HepG2 (cell line): ENCODE measurements around the gene EFCAB14. TPM values are rescaled to one million over a fixed set of nuclear protein-coding genes. Genes with fewer than 3 reads are reported as not detected.

Source experiments
- ASH2L ChIP-seq: fragments of 300-600, 200-600 bp; sonication (generic); IDR thresholded peaks from 2 replicates; pipeline ENCODE4 v1.7.0; 2017; ENCODE audit warnings: low read depth, mild to moderate bottlenecking, moderate library complexity, mixed read lengths, low read length; ENCODE audit not compliant: insufficient read length
- BRD4 ChIP-seq: sonication (generic); formaldehyde crosslinking; IDR thresholded peaks from 2 replicates; pipeline ENCODE4 v1.4.0; 2020; ENCODE audit warnings: missing genetic modification reagents
- CAMTA2 ChIP-seq: sonication (generic); formaldehyde crosslinking; IDR thresholded peaks from 2 replicates; pipeline ENCODE4 v1.4.0; 2020; ENCODE audit warnings: mild to moderate bottlenecking, missing genetic modification reagents, borderline replicate concordance
- ELF3 ChIP-seq: IDR thresholded peaks from 2 replicates; pipeline ENCODE4 v1.6.1; 2016; ENCODE audit warnings: missing genetic modification reagents, missing compliant biosample characterization
- HDAC1 ChIP-seq: sonication (generic); formaldehyde crosslinking; IDR thresholded peaks from 2 replicates; pipeline ENCODE4 v1.5.1; 2020; ENCODE audit warnings: mild to moderate bottlenecking, missing genetic modification reagents
- KMT2A ChIP-seq: sonication (generic); formaldehyde crosslinking; IDR thresholded peaks from 2 replicates; pipeline ENCODE4 v1.4.0; 2020; ENCODE audit warnings: missing genetic modification reagents
- PRMT3 ChIP-seq: sonication (generic); formaldehyde crosslinking; IDR thresholded peaks from 2 replicates; pipeline ENCODE4 v1.8.1; 2022; ENCODE audit warnings: low read depth, mild to moderate bottlenecking, moderate library complexity, missing genetic modification reagents, borderline replicate concordance
- TEAD3 ChIP-seq: optimal IDR thresholded peaks from 2 replicates; pipeline ENCODE3; 2016; ENCODE audit warnings: borderline replicate concordance
- ZBTB33 ChIP-seq: sonication (generic); formaldehyde crosslinking; IDR thresholded peaks from 2 replicates; pipeline ENCODE4 v1.4.0; 2020; ENCODE audit warnings: missing genetic modification reagents
- ZNF207 ChIP-seq: fragments of 450-650 bp; IDR thresholded peaks from 2 replicates; pipeline ENCODE4 v1.6.1; 2016; ENCODE audit warnings: antibody characterized with exemption, borderline replicate concordance
- ZNF44 ChIP-seq: sonication (generic); formaldehyde crosslinking; IDR thresholded peaks from 2 replicates; pipeline ENCODE4 v1.5.1; 2020; ENCODE audit warnings: mild to moderate bottlenecking, missing genetic modification reagents
- ZNF503 ChIP-seq: sonication (generic); formaldehyde crosslinking; IDR thresholded peaks from 2 replicates; pipeline ENCODE4 v1.4.0; 2020; ENCODE audit warnings: missing genetic modification reagents
- ZNF652 ChIP-seq: IDR thresholded peaks from 2 replicates; pipeline ENCODE4 v1.6.1; 2016; ENCODE audit warnings: low read depth, borderline replicate concordance
- polyA plus RNA-seq, 8 experiments: library from polyadenylated mRNA; depleted of rRNA in 3 of 8; stranded (reverse) in 7 of 8; unstranded in 1 of 8; fragments of >200 nt; fragmentation: Illumina TruSeq in 4 of 8; extraction: Trizol in 4 of 8; gene quantifications; 2 replicates each; pipeline versions ENCODE4 v1.2.1 to v1.2.3, GENCODE V29; 2011 to 2016; ENCODE audit warnings: low read depth in 4 of 8, missing spikeins in 1 of 8, mixed read lengths in 1 of 8; ENCODE audit not compliant: insufficient read depth in 1 of 8
- total RNA-seq, 5 experiments: library from RNA; depleted of rRNA; stranded (reverse); fragments of >200 nt; fragmentation: Illumina TruSeq; extraction: Trizol; gene quantifications; 2 replicates each; pipeline ENCODE4 v1.2.3, GENCODE V29; 2016; ENCODE audit warnings: low read depth in 1 of 5
- TF ChIP-seq, protein P1 (sequence below): sonication (generic); formaldehyde crosslinking; IDR thresholded peaks from 2 replicates; pipeline ENCODE4 v1.5.1; 2020; ENCODE audit warnings: missing genetic modification reagents, mild to moderate bottlenecking, borderline replicate concordance
- TF ChIP-seq, protein P2 (sequence below): sonication (generic); formaldehyde crosslinking; IDR thresholded peaks from 2 replicates; pipeline ENCODE4 v1.5.1; 2020; ENCODE audit warnings: mild to moderate bottlenecking, missing genetic modification reagents, moderate library complexity
- TF ChIP-seq, protein P3 (sequence below): sonication (generic); formaldehyde crosslinking; IDR thresholded peaks from 2 replicates; pipeline ENCODE4 v1.4.0; 2020; ENCODE audit warnings: low read depth, mild to moderate bottlenecking, missing genetic modification reagents

EFCAB14 gene
- total and polyA plus RNA-seq, 2 of the 13 experiments (the other 11 are each of a cell fraction or from before 2014, with no cell fraction given): 13.4 to 17.9 TPM

- TF ChIP-seq ZNF503 (CRISPR knock-in tag): no peak
- no peak for TF ChIP-seq ZNF44 (CRISPR knock-in tag)
- TF ChIP-seq, protein P1, sequence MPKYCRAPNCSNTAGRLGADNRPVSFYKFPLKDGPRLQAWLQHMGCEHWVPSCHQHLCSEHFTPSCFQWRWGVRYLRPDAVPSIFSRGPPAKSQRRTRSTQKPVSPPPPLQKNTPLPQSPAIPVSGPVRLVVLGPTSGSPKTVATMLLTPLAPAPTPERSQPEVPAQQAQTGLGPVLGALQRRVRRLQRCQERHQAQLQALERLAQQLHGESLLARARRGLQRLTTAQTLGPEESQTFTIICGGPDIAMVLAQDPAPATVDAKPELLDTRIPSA (CRISPR knock-in tag): no peak
- TF ChIP-seq KMT2A (CRISPR knock-in tag): no peak
- peak; percentile 78; the same call in 1 of the 2 replicates for TF ChIP-seq ZBTB33 (CRISPR knock-in tag)
- TF ChIP-seq, protein P2, sequence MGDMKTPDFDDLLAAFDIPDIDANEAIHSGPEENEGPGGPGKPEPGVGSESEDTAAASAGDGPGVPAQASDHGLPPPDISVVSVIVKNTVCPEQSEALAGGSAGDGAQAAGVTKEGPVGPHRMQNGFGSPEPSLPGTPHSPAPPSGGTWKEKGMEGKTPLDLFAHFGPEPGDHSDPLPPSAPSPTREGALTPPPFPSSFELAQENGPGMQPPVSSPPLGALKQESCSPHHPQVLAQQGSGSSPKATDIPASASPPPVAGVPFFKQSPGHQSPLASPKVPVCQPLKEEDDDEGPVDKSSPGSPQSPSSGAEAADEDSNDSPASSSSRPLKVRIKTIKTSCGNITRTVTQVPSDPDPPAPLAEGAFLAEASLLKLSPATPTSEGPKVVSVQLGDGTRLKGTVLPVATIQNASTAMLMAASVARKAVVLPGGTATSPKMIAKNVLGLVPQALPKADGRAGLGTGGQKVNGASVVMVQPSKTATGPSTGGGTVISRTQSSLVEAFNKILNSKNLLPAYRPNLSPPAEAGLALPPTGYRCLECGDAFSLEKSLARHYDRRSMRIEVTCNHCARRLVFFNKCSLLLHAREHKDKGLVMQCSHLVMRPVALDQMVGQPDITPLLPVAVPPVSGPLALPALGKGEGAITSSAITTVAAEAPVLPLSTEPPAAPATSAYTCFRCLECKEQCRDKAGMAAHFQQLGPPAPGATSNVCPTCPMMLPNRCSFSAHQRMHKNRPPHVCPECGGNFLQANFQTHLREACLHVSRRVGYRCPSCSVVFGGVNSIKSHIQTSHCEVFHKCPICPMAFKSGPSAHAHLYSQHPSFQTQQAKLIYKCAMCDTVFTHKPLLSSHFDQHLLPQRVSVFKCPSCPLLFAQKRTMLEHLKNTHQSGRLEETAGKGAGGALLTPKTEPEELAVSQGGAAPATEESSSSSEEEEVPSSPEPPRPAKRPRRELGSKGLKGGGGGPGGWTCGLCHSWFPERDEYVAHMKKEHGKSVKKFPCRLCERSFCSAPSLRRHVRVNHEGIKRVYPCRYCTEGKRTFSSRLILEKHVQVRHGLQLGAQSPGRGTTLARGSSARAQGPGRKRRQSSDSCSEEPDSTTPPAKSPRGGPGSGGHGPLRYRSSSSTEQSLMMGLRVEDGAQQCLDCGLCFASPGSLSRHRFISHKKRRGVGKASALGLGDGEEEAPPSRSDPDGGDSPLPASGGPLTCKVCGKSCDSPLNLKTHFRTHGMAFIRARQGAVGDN (CRISPR knock-in tag): peak; percentile 71
- TF ChIP-seq ZNF652 (CRISPR knock-in tag): no peak
- no peak for TF ChIP-seq CAMTA2 (CRISPR knock-in tag)
- TF ChIP-seq HDAC1 (CRISPR knock-in tag): peak; percentile 53
- no peak for TF ChIP-seq TEAD3 (CRISPR knock-in tag)
- peak; percentile 19; the same call in 1 of the 2 replicates for TF ChIP-seq BRD4 (CRISPR knock-in tag)
- TF ChIP-seq, protein P3, sequence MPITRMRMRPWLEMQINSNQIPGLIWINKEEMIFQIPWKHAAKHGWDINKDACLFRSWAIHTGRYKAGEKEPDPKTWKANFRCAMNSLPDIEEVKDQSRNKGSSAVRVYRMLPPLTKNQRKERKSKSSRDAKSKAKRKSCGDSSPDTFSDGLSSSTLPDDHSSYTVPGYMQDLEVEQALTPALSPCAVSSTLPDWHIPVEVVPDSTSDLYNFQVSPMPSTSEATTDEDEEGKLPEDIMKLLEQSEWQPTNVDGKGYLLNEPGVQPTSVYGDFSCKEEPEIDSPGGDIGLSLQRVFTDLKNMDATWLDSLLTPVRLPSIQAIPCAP: no peak
- TF ChIP-seq ZNF207: no peak
- TF ChIP-seq ELF3 (CRISPR knock-in tag): no peak
- peak; percentile 67 for TF ChIP-seq ASH2L
- peak; percentile 65; the same call in 1 of the 2 replicates for TF ChIP-seq PRMT3
Measured at GRCh38 chr1:46667782-46668760, 50.8 kb downstream of the EFCAB14 start, which contains the start of gene ATPAF1 (continued).
